NB4 (cell line): ENCODE results near the gene EVA1C.

Source experiments
- DNase-seq: peaks from one replicate; pipeline ENCODE4 v3.0.0; 2010; ENCODE audit warnings: low read depth
- H3K4me3 ChIP-seq: one replicate; pipeline ENCODE4 v1.5.1; 2011; ENCODE audit warnings: mild to moderate bottlenecking, low read depth, low read length, moderate library complexity
- CTCF ChIP-seq: IDR thresholded peaks from one replicate; pipeline ENCODE4 v1.5.1; 2012; ENCODE audit warnings: low read depth, low read length
- MAX ChIP-seq: IDR thresholded peaks from 2 replicates; pipeline ENCODE4 v1.6.1; 2011; ENCODE audit warnings: low read depth, low read length
- MYC ChIP-seq: IDR thresholded peaks from 2 replicates; pipeline ENCODE4 v1.6.1; 2011; ENCODE audit warnings: low read depth, low read length
- POLR2A ChIP-seq: IDR thresholded peaks from 2 replicates; pipeline ENCODE4 v1.6.1; 2011; ENCODE audit warnings: mild to moderate bottlenecking; ENCODE audit not compliant: insufficient read length; ENCODE audit errors: extremely low read depth

EVA1C gene

DNA sequence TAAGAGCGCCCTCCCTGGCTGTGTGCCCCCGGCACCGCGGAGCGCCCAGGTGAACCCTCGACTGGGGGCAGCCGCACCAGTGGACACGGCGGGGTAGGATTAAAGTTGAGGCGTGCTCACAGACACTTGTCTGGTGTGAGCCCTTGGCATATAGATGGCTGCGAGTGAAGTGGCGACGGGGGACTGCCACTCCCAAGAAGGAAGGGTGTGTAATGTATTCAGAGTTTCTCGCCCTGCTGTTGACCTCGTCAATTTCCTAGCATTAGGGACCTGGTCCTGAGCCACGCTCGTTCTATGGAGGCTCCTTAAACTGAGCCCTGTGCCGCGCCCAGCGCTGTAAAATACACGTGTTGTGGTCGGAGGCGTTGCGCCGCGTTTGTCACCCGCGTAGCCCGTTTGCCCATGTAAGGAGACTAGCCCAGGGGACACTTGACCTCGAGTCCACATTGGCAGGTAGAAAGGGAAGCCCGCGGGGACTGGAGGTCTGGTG, 554 bp downstream of the EVA1C start:
- DNase-seq = no peak
- H3K4me3 ChIP-seq = no peak overlapping the region
- no peak for TF ChIP-seq MAX
- no peak for TF ChIP-seq MYC
- no peak for TF ChIP-seq POLR2A
- no peak for TF ChIP-seq CTCF

DNA sequence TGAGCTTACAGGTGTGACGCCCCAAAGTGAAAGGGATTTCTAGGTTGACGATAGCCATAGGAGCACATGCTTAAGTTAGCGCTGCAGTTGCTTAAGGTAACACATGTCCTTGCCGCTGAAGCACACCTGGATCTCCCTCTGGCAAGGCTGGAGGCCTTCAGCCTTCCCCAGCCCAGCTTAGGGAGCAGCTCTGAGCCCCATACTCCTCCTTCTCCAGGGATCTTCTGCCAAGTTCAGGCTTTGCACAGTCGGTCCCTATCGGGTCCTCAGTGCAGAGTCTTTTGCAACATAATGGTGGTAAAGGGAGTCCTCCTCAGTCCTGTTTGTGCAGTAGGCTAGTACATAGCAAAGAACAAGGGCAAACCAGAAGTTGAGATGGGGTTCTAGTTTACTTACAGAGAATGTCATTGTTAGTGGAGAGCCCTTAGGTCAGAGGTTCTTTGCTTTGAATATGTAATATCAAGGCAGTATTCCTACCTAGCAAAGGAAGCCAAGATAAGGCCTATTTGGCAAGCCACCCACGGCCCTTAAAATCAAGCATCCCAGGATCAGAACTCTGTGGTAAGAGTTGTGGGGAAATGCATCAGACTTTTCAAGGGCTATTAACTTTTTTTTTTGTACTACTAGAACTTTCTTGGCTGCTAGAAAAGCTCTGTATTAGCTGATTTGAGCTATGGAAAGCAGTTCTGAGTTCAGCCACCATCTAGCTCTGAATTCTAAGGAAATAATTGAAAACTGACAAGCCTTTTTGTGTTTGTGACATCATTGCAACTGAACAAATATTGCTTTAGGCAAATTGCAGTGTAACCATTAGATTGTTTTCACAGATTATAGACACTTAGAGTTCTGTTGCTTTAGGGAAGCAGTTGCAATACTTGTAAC, 1.4 kb downstream of the EVA1C start:
- TF ChIP-seq MYC = no peak

GRCh38 chr21:32414579-32415358, 2.3 kb downstream of the EVA1C start:
- TF ChIP-seq MYC (no peak), CTCF (peak; percentile 4)
- no peak for DNase-seq
- H3K4me3 ChIP-seq = no peak overlapping the region

More for the DNA sequence above, 1.4 kb downstream of the EVA1C start:
- no peak overlapping the region for H3K4me3 ChIP-seq
- DNase-seq = no peak

DNA sequence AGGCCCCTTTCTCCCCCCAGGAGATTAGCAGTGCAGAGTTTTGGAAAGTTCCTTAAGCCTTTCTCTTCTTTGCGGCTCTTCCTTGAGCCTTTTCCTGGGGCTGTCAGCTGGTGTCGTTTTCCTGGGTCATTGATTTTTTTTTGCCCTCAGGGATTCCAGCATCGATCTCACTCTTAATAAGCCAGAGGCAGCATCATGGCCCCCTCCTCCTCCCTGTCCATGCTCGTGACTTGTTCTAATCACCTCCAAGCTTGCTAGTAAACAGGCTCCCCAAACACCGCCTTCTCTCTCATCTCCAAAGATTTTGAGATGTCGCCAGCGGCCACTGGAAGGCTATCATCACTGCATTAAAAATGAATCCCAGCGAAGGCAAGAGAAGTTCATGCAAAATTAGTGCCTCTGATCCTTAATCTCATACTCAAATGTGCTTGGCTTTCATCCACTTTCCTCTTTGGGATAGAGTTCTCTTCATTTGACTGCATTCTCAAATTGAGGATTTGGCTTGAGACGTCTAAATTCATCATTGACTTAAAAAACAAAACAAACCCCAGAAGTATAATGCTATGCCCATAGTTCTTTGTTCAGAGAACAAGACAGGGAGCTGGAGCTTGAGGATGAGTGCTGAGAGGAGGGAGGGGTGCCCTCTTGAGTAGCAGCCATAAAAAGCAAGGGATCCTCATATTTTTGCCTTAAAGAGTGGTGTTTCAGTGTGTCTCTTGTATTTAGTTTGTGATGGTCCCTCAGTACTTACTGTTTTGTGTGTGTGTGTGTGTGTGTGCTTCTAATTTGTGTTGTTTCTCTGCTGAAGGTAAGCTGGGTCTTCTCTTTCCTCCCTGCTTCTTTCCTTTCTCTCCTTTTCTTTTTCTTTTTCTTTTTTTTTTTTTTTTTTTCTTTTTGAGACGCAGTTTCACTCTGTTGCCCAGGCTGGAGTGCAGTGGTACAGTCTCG, 3.2 kb downstream of the EVA1C start:
- TF ChIP-seq MYC (no peak), POLR2A (no peak), MAX (no peak), CTCF (no peak)

GRCh38 chr21:32418146-32418545, 5.6 kb downstream of the EVA1C start:
- DNase-seq = no peak
- no peak overlapping the region for H3K4me3 ChIP-seq
- TF ChIP-seq POLR2A (no peak), CTCF (no peak), MAX (no peak), MYC (no peak)

More for the DNA sequence above, 3.2 kb downstream of the EVA1C start:
- no peak for DNase-seq
- no peak overlapping the region for H3K4me3 ChIP-seq

- no peak for DNase-seq
- no peak overlapping the region for H3K4me3 ChIP-seq
- TF ChIP-seq POLR2A = no peak
- TF ChIP-seq MYC = no peak
- no peak for TF ChIP-seq MAX
Observed at GRCh38 chr21:32422064-32422463, 9.6 kb downstream of the EVA1C start.
